Frontal cortex (tissue), 4 donors: ENCODE results near the gene TBC1D10B. TPM values are rescaled to one million over a fixed set of nuclear protein-coding genes. Genes with fewer than 3 reads are reported as not detected.
A peak's percentile ranks its signal among the peaks of the same experiment; 100 is the strongest.
"Not testable (repeated sequence)": the region's sequence is repeated elsewhere in the genome, so short reads cannot be mapped to it uniquely, and the experiment has no call there.

Experiments
- DNase-seq, 2 donors: peaks; one replicate each; pipeline ENCODE4 v3.0.0; 2012; ENCODE audit warnings: low spot score in 2 of 2
- FAIRE-seq: peaks from 2 replicates; lab custom pipeline; 2012; peaks lifted over from hg19 to GRCh38; lab: Jason Lieb, UNC
- total RNA-seq: library from RNA; depleted of rRNA; stranded (reverse); fragments of >200 nt; gene quantifications from one replicate; pipeline ENCODE4 v1.2.3, GENCODE V29; 2014
- donor health status: control.
- donor health status: control.
- donor health status: control.

Gene TBC1D10B
- total RNA-seq, 1 donor from 2014 or later = 25.3 TPM

DNA sequence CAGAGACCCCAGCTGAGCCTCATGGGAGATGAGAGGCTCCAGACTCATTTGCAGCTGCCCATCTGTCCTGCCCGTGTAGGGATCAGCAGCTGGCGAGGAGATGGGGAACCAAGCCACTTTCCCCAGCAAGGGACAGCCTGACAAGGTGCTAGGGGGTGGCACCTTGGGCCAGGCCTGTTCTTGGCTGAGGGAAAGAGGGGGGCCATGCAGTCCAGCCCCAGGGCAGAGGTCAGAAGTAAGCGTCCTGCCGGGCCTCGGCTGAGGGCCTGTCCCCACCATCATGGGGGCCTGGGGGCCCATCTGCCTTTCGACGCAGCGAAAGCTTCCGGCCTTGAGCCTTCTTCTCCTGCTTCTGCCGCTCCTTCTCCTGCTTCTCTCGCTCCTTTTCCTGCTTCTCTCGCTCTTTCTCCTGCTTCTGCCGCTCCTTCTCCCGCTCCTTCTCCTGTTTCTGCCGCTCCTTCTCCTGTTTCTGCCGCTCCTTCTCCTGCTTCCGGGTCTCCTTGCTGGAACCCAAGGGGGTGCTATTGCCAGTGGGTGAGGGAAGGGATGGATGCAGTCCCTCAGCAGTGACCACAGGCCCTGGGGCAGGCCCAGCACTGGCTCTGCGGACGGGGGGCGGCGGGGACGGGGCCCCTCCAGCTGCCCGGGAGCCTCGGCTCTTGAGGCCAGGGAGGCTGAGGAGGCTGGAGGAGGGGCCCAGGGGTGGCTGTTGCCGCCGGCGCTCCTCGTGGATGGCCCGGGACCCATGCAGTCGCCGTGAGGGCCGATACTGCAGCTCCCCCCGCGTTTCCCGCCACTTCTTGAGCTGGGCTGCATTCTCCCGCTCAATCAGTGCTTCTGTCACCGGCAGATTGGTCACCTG is 12.3 kb downstream of the TBC1D10B start:
- FAIRE-seq (no peak), DNase-seq (no peak)

- no peak for DNase-seq
- FAIRE-seq = no peak
Observed at GRCh38 chr16:30357085-30357714, 13.1 kb downstream of the TBC1D10B start.

GRCh38 chr16:30356401-30357084 is 13.8 kb downstream of the TBC1D10B start:
- DNase-seq = peak in 1 of 2 donors; percentile 50
- FAIRE-seq = no peak

DNA sequence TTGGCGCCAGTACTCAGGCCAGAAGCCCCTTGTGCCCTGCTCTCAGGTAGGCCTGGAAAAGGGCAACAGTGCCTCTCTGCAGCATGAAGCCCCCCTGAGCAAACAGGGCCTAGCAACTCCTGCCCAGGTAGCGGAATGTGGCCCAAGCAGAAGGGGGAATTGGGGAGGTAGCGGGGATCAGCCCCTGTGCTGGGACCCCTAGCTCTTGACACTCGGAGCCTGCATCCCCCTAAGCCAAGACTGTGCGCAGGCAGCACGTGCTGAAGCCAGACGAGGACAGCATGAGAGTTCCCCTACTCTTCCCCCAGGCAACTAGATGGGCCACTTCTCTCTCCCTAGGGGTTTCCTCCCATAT is 14.4 kb downstream of the TBC1D10B start:
- FAIRE-seq (no peak), DNase-seq (no peak)

- peak; percentile 95 to 97 for DNase-seq
- peak; percentile 86 for FAIRE-seq
Observed at GRCh38 chr16:30355144-30355953, 14.9 kb downstream of the TBC1D10B start, which contains the start of gene CD2BP2. CD2BP2 (minus strand) TSS chr16:30355308; CDS start chr16:30354681, 627 bp downstream.

DNA sequence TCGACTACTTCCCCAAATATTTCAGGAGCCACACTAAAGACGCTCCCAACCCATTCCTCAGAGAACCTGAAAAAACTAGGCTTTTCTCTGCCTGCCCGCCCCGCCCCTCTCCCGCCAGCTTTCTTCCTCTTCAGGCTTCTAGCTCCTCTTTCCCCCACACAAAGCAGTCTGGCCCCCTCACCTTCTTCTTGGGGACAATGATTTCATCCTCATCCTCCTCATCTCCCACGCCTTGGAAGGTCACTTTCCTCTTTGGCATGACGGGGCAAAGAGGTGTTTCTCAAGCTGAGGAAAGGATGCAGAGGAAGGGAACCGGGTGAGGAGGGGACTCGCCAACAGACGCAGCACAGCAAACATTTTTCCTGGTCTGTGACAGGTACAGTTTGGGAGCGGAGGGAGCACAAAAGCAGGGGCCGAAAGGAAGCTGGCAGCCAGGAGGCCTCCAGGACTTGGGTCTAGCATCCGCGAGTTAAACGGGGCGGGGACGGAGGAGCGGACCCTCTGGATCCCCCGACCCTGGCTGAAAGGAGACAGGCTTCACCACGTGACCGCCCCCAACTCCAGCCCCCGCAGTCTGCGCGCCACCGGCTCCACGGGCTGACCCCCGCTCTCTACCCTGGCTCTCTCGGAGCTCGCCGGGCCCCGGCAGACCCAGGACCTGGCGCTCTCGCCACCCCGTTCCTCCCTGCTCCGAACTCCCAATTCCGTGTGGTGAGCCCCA is 15.7 kb downstream of the TBC1D10B start:
- DNase-seq (no peak), FAIRE-seq (no peak)

DNA sequence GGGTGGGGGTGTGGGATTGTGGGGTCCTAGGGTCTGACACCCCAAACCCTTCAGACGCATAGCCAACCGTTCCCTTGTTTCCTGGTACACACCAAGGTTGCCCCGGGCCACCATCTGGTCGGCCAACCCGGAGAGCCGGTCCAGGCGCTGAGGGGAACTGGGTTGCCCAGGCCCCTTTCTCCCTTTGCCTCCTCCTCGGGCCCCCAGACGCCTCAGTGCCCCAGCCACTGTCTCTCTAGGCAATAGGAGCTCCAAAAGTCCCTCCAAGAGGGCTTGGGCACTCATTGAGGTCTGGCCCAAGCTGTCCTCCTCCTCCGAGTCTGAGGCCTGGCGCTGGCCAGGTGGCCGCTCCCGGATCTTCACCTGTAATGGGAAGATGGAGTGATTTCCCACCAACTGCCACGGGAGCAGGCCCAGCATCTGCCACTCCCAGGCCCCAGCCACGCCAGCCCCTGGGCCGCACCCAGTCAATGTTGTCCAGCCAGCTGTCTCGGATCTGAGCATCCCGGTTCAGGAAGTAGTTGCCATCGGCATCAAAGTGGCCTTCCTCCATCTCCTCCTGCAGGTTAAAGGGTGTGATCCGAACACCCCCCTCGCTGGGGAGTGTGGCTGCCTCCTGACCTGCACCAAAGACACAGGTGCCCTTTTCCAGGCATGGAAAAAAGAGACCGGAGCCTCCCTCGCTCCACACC is 16.7 kb downstream of the TBC1D10B start:
- no peak for FAIRE-seq
- no peak for DNase-seq

GRCh38 chr16:30352488-30353401 is 17.5 kb downstream of the TBC1D10B start:
- DNase-seq = no peak

DNA sequence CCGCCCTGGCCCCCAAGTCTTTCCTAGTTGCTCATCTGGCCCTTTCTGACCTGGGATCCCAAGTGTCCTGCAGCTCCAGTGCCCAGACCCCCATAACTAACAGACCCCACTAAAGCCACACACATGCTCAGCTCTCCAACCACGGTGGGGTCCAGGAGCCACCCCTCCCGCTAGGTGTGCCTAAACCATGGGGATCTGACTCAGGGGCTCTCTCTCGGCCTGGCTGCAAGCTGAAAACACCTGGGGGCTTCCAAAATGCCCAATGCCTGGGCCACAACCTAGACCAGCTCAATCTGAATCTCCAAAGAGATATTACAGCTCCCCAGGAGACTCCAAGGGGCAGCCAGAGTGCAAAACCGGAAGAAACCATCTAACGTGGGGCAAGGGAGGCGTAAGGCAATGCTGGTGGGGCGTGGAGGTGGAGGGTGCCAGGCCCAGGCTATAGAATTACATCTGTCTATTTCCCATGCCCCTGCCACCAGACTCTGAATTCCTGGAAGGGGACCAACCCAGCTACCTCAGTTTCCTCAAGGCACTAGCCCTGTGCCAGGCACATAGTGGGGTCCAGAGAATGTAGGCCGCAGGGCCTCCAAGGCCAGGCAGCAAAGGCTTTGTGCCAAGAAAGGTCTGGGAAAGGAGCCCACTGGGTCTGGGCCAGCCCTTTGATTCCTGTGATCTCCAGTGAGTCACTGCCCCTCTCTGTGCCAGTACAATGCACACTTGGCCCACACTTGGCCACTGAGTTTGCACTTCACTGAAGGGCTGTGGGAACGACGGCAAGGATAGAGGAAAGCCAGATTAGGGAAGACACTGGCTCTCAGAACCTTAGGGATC is 18.5 kb downstream of the TBC1D10B start:
- peak; percentile 54 to 72 for DNase-seq
- FAIRE-seq = no peak

More at GRCh38 chr16:30352488-30353401, 17.5 kb downstream of the TBC1D10B start:
- no peak for FAIRE-seq

DNA sequence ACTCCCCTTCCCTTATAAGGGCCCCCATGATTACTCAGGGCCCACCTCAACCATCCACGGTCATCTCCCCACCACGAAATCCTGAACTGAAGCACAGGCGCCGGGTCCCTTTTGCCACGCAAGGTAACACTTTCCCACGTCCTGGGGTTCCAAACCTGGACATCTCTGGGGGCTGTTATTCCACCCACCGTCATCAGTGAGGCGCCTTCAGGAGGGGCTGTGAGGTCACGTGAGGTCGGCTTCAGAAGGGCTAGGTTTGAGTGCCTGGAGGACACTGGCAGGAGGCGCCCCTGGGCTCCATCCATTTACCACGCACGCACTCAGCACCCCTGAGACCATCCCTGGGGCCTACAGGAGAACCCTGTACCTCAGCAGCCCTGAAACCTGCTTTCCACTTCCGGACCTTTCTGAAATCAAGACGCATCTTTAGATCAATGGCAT is 19.3 kb downstream of the TBC1D10B start:
- FAIRE-seq (no peak), DNase-seq (no peak)

DNA sequence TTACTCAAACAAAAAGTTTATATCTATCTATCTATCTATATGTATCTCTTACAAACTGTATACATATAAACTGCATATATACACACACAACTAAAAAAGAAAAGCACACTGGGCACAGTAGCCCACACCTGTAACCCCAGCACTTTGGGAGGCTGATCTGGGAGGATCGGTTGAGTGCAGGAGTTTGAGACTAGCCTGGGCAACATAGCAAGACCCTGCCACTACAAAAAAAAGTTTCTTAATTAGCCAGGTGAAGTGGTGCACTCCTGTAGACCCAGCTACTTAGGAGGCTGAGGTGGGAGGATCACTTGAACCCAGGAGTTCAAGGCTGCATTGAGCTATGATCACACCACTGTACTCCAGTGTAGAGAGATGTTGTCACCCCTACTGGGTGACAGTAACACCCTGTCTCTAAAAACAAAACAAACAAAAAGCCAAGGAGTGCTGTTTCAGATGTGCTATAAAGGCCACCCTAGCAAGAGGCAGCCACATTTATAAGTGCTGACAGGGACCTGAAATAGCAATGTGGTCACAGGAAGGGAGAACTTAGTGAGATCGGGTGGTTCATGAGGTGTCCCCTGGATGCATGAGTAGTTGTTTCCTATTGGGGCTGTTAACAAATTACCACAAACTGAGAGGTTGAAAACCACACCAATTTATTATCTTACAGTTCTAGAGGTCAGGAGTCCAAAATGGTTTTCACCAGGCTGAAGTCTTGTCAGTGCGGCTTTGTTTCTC is 20.0 kb downstream of the TBC1D10B start:
- no peak for DNase-seq

GRCh38 chr16:30349675-30350074 is 20.6 kb downstream of the TBC1D10B start:
- DNase-seq (no peak), FAIRE-seq (no peak)

More for the DNA sequence above, 20.0 kb downstream of the TBC1D10B start:
- no peak for FAIRE-seq

DNA sequence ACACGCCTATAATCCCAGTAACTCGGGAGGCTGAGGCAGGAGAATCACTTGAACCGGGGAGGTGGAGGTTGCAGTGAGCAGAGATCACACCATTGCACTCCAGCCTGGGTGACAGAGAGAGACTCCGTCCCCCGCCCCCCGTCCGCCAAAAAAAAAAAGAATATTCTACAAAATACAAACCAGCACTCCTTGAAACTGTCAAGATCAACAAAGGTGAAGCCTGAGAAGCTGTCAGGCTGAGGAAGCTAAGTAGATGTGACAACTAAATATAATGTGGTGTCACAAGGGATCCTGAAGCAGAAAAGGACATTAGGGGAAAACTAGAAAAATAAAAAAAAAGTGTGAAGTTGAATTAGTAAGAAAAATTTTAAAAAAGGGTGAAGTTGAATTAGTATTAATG is 21.4 kb downstream of the TBC1D10B start:
- DNase-seq (no peak), FAIRE-seq (no peak)

GRCh38 chr16:30348113-30348512 is 22.2 kb downstream of the TBC1D10B start:
- DNase-seq = no peak

GRCh38 chr16:30346286-30346685 is 24.0 kb downstream of the TBC1D10B start:
- FAIRE-seq = no peak

More at GRCh38 chr16:30348113-30348512, 22.2 kb downstream of the TBC1D10B start:
- no peak for FAIRE-seq

GRCh38 chr16:30343491-30343820 is 26.8 kb downstream of the TBC1D10B start:
- DNase-seq, FAIRE-seq: not testable (repeated sequence)

More at GRCh38 chr16:30346286-30346685, 24.0 kb downstream of the TBC1D10B start:
- DNase-seq = no peak
